ENCODE results near the gene CCNI2. TPM values are rescaled to one million over a fixed set of nuclear protein-coding genes. Genes with fewer than 3 reads are reported as not detected.

CCNI2 gene
- total RNA-seq, 1 experiment from 2014 or later, result 1.4 TPM

DNA sequence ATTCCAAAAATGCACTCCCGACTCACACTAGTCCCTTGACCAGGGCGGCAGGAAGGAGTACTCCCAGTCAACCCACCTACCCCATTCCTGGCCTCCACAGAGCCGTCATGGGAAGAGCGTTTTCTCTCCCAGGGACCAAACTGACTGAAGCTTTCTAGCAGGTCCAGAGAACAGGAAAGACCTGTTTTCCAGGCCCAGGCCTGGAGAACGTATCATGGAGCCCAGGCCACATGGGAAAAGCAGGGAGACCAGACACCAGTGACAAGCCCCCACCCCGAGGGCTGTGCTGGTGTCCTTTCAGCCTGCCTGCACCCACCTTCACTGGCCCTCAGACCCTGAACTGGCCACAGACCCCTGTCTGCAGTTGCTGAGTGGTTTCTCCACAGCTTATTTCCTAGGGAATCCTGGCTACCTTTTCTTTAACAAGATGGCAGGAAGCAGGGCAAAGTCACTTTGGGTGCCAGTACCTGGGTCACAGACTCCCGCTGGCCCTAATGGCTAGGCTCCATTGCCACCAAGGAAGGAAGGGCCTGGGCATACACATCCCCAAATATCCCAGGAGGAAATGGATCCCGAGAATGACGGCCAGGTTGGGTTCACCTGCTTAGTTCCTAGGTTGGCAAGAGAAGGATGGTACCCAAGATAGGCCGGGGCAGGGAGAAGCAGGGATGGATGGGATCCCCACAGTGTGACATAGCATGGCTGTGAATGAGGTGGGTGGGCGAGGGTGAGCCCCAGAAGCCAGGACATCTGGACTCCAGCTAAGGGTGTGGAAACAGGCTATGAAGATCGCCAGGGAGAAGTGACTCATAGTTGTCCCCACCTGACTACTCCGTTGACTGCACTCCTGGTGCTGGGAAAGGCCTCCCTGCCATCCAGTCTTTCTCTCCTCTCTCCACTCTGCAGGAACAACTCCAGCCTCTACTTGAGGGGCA, 12.2 kb downstream of the CCNI2 start (continued):
- TF ChIP-seq, protein P1, sequence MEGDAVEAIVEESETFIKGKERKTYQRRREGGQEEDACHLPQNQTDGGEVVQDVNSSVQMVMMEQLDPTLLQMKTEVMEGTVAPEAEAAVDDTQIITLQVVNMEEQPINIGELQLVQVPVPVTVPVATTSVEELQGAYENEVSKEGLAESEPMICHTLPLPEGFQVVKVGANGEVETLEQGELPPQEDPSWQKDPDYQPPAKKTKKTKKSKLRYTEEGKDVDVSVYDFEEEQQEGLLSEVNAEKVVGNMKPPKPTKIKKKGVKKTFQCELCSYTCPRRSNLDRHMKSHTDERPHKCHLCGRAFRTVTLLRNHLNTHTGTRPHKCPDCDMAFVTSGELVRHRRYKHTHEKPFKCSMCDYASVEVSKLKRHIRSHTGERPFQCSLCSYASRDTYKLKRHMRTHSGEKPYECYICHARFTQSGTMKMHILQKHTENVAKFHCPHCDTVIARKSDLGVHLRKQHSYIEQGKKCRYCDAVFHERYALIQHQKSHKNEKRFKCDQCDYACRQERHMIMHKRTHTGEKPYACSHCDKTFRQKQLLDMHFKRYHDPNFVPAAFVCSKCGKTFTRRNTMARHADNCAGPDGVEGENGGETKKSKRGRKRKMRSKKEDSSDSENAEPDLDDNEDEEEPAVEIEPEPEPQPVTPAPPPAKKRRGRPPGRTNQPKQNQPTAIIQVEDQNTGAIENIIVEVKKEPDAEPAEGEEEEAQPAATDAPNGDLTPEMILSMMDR (IDR thresholded peaks at IDR 0.05 in 2 of 3, conservative IDR thresholded peaks at IDR 0.05 in 1 of 3; ENCODE audit: borderline replicate concordance in 1 of 3, insufficient read depth in 1 of 3, low read depth in 2 of 3, low read length in 2 of 3), result no peak
- TF ChIP-seq EGR1 (IDR thresholded peaks at IDR 0.05; ENCODE audit: low read depth) (no peak), RAD21 (IDR thresholded peaks at IDR 0.05; ENCODE audit: low read depth) (no peak), TCF7L2 (IDR thresholded peaks at IDR 0.05; ENCODE audit: borderline replicate concordance, extremely low read depth, insufficient read depth, insufficient read length) (no peak), POLR2AphosphoS5 (IDR thresholded peaks at IDR 0.05; ENCODE audit: low read depth, low read length) (no peak), SIN3A (IDR thresholded peaks at IDR 0.05; ENCODE audit: low read depth) (no peak)
- TF ChIP-seq, protein P2, sequence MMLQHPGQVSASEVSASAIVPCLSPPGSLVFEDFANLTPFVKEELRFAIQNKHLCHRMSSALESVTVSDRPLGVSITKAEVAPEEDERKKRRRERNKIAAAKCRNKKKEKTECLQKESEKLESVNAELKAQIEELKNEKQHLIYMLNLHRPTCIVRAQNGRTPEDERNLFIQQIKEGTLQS (IDR thresholded peaks at IDR 0.05), result no peak

DNA sequence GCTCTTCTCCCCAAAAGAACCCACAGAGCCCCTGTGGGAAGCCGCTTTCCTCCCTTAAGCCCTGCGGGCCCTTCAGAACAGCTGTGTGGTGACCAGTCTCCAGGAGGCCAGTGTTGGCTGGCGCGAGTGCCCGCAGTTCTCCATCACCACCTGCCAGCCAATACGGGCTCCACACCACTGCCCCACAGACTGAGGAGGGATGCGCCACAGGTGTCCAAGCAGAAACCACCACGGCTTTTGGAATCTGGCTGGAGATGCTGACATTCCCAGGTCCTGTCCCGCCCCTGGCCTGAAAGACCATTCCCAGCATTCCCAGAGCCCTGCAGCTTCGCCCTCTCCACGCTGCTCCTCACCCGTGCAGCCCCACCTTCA, 12.8 kb downstream of the CCNI2 start:
- ATAC-seq (no peak), DNase-seq (ENCODE audit: low read depth, low spot score) (no peak)
- POLR2A ChIA-PET, result no interaction called here
- no peaks in the 10 kb centered on the region for H3K79me2 ChIP-seq (ENCODE audit: insufficient read depth, low read length)
- BruUV-seq (replicated peaks), result no TSS peak
- RAD21 ChIA-PET (ENCODE audit: low non-redundant PET in 1 of 2, low total read pairs in 2 of 2, uncharacterized antibody in 2 of 2, unreplicated experiment in 2 of 2), result no interaction called here
- H3K4me2 ChIP-seq (ENCODE audit: low read length), result no peak overlapping the region
- no peak overlapping the region for H3K27ac ChIP-seq (ENCODE audit: low read depth, low read length)
- H3K9me3 ChIP-seq (ENCODE audit: control insufficient read depth in 1 of 2, insufficient read depth in 1 of 2, low read depth in 1 of 2, low read length in 2 of 2), result no peaks in the 10 kb centered on the region
- H3K27me3 ChIP-seq (ENCODE audit: insufficient read depth, low read length), result no peaks in the 10 kb centered on the region
- no peaks in the 10 kb centered on the region for H3K9me2 ChIP-seq (ENCODE audit: insufficient read depth)
- intact Hi-C loops (cut with micrococcal nuclease), result no loop called here
- H4K20me1 ChIP-seq (ENCODE audit: insufficient read depth), result no peaks in the 10 kb centered on the region
- CTCF ChIA-PET, result no interaction called here
- no peak overlapping the region for H2AFZ ChIP-seq (ENCODE audit: low read depth, low read length, poor library complexity, severe bottlenecking)
- H3K9ac ChIP-seq (ENCODE audit: low read length), result no peak overlapping the region
- H3K4me1 ChIP-seq (ENCODE audit: control insufficient read depth in 1 of 2, insufficient read depth in 2 of 2, low read length in 2 of 2), result no peaks in the 10 kb centered on the region
- H3K36me3 ChIP-seq (ENCODE audit: control insufficient read depth in 1 of 2, insufficient read depth in 2 of 2, low read length in 2 of 2), result peaks cover 7 to 11% of the 10 kb centered on the region in 2 experiments; a peak in 2 of 4 replicates
- no peak overlapping the region for H3K4me3 ChIP-seq (replicated peaks in 1 of 2; ENCODE audit: low read depth in 1 of 2, low read length in 2 of 2)
- TF ChIP-seq EZH2 (IDR thresholded peaks at IDR 0.05), result no peak
- no peak for TF ChIP-seq ELF1 (IDR thresholded peaks at IDR 0.05; ENCODE audit: borderline replicate concordance, low read depth)
- no peak for TF ChIP-seq YY1 (IDR thresholded peaks at IDR 0.05; ENCODE audit: extremely low read depth, insufficient replicate concordance, low read depth, low read length)
- no peak for TF ChIP-seq ZFX (IDR thresholded peaks at IDR 0.05)
- no peak for TF ChIP-seq TCF7L2 (IDR thresholded peaks at IDR 0.05; ENCODE audit: borderline replicate concordance, extremely low read depth, insufficient read depth, insufficient read length)
- TF ChIP-seq, protein P1 (IDR thresholded peaks at IDR 0.05 in 2 of 3, conservative IDR thresholded peaks at IDR 0.05 in 1 of 3; ENCODE audit: borderline replicate concordance in 1 of 3, insufficient read depth in 1 of 3, low read depth in 2 of 3, low read length in 2 of 3), result no peak
- no peak for TF ChIP-seq ZNF274 (IDR thresholded peaks at IDR 0.05; ENCODE audit: low read depth, low read length)
- TF ChIP-seq, protein P3, sequence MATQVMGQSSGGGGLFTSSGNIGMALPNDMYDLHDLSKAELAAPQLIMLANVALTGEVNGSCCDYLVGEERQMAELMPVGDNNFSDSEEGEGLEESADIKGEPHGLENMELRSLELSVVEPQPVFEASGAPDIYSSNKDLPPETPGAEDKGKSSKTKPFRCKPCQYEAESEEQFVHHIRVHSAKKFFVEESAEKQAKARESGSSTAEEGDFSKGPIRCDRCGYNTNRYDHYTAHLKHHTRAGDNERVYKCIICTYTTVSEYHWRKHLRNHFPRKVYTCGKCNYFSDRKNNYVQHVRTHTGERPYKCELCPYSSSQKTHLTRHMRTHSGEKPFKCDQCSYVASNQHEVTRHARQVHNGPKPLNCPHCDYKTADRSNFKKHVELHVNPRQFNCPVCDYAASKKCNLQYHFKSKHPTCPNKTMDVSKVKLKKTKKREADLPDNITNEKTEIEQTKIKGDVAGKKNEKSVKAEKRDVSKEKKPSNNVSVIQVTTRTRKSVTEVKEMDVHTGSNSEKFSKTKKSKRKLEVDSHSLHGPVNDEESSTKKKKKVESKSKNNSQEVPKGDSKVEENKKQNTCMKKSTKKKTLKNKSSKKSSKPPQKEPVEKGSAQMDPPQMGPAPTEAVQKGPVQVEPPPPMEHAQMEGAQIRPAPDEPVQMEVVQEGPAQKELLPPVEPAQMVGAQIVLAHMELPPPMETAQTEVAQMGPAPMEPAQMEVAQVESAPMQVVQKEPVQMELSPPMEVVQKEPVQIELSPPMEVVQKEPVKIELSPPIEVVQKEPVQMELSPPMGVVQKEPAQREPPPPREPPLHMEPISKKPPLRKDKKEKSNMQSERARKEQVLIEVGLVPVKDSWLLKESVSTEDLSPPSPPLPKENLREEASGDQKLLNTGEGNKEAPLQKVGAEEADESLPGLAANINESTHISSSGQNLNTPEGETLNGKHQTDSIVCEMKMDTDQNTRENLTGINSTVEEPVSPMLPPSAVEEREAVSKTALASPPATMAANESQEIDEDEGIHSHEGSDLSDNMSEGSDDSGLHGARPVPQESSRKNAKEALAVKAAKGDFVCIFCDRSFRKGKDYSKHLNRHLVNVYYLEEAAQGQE (IDR thresholded peaks at IDR 0.05; ENCODE audit: low read depth), result no peak
- no peak for TF ChIP-seq CBX3 (IDR thresholded peaks at IDR 0.05; ENCODE audit: low read depth)
- TF ChIP-seq SP1 (IDR thresholded peaks at IDR 0.05; ENCODE audit: low read depth), result no peak
